HG03135 (cell line): ENCODE data around the gene PAM16.

Source experiments
- ATAC-seq: cut with Tn5 transposase; IDR thresholded peaks from one replicate; pipeline ENCODE4 v1.9.1; 2021; ENCODE audit warnings: mild to moderate bottlenecking, moderate library complexity; ENCODE audit not compliant: unreplicated experiment

The PAM16 gene

DNA sequence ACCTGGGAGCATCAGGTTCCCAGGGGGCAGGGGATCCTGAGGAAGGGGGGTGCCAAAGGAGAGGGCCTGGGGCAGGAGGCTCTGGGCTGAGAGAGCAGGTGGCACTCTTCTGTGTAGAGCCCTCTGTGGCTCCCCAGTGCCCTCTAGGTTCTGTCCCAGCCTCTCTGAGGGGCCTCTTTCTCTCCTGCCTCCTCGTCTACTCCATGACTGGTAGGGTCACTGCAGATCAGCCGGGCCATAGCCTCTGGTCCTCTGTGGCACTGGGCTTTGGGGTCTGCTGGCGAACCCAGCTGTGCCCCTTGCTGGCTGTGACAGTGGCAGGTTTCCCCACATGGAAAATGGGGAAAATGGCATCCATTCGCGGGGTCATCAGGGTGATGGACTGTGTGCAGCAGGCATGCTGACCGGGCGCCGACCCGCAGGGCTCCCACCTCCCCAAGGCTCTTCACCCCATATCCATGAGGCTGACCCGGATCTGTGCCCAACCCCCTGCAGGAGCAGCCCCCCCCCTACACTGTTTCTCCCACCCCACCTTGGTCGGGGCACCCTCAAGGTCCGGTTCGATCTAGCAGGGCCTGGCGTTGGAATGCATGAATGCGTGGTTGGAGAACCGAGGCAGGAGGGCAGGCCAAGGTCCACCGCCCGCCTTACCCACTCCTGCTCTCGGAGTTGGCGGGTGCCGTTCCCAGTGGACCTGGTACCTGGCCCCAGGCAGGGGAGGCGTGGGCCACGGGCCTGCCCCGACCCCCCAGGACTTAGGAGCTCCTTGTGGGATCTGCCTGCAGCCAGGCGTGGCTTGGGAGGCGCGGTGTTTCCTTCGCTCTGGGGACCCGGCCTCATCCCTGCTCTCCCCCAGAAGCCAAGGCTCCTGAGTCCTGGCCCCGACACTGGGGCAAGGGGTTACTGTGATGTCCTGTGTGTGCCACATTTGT is 28.7 kb downstream of the PAM16 start:
- no peak for ATAC-seq

DNA sequence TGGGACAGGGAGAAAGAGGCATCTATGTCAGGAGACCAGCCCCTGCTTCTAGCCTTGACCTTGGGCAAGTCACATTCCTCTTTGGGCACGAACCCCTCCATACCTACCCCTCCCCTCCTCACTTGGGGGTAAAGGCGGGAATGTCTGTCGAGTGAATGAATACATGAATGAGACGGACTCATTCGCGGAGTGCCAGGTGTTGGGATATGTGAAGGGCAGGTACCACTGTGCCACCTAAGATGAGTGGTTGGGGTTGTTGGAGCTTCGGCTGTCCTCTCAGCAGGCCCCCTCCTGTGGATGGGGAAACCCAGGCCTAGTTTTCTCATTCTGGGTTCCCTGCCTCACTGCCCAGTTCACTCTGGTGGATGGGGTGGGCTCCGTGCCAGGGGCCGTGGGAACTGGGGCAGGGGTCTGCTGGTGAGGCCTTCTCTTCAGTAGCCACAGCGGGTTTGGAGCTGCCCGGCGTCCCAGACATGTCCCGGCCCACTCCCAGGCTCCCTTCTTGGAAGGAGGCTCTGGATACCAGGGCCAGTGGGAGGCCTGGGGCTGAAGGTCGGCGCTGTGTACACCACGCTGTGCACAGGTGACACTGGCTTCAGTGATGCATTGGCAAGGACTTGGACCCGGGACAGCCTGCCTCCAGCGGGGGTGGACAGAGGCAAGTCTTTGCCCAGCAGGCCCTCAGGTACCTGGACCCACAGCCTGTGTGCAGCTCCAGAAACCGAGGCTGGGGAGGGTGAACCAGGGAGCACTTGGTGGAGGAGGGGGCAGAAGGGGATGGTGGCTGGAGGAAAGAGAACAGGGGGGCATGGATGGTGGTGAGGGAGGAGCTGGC is 29.6 kb downstream of the PAM16 start:
- no peak for ATAC-seq

DNA sequence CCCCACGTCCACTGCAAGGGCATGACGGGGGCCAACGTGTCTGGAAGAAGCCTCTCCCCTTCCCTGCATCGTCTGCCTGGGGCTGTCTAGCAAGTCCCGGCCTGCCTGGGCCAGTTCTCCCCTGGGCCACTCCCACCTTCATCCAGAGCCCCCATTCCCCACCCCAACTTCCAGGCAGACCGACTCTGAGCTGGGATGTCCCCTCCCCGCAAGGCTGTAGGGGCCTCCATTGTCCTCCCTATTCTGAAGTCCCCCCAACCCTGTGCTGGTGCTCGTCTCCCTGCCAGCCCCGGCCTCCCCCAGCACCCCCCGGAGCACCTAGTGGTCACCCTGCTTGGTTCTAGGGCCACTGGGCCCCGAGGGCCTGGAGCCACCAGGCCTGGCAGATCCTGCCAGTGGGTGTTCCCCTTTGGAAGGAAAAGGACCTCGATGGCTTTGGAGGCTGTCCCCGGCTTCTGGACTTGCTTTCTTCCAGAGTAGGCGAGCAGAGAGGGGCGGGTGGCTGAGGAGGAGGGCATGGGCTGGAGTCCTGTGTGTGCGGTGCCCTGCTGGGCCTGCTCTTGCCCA is 30.5 kb downstream of the PAM16 start:
- ATAC-seq, result no peak

DNA sequence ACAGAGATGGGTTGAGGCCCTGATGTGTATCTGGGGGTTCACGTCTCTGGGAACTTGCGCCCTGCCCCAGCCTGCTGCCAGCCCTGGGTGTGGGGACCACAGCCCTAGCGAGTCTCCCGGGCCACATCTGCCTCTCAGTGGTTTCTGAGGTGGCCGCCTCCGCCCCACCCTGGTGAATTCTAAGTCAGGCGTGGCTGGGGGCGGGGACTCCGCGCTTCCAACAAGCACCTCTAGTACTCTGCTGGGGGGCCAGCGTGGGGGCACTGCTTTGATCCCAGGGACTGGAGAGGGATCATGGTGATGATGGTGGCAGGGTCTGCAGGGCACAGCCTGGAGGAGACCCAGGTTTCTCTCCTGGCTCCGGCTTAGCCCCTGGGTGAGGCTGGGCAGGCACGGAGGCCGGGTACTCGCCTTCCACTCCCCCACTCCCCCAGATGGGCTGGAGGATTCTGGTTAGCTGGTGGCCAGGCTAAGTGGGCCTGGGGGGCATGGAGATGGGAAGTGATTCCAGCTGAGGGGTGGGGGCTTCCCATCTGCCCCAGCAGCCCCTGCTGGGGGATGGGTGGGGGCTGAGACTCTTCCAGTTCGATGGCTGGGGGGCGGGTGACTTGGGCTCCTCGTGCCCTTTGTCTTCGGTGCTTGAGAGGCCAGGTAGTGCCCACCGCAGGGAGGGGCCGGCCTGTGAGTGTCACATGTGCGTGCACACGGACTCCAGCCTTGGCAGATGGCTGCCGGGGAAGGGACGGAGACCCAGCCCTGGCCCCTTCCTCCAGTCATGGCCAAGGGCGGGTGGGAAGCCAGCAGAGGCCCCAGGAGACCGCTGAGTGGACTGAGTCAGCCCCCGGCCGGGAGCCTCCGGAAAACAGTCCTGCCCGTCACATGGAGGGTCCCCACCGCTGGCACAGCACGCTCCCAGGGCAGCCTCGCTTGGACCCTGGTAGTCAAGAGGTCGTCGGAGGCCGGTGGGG is 31.4 kb downstream of the PAM16 start:
- peak; percentile 43 for ATAC-seq

- no peak for ATAC-seq
These were observed 32.2 kb downstream of the PAM16 start for GRCh38 chr16:4318967-4319366.

DNA sequence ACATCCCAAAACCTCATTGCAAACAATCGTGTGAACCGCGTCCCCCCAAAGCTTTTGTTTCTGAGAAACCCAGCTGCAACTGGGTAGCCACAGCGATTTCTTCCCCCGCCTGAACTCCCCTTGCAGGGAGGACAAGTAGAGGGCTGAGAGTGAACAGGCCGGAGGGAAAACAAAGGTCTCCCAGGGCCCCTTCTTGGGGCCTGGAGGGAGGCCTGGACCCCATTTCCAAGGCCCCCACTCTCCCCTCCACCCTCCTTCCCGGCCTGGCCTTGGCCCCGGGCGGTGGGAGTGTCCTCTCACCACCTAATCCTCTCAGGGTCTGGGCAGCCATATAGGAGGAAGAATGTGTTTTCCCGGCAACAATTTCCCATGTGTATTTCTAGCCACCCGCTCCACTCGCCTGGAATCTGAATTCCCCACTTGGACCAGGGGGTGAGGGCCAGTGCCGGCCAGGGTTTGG is 32.6 kb downstream of the PAM16 start:
- no peak for ATAC-seq

DNA sequence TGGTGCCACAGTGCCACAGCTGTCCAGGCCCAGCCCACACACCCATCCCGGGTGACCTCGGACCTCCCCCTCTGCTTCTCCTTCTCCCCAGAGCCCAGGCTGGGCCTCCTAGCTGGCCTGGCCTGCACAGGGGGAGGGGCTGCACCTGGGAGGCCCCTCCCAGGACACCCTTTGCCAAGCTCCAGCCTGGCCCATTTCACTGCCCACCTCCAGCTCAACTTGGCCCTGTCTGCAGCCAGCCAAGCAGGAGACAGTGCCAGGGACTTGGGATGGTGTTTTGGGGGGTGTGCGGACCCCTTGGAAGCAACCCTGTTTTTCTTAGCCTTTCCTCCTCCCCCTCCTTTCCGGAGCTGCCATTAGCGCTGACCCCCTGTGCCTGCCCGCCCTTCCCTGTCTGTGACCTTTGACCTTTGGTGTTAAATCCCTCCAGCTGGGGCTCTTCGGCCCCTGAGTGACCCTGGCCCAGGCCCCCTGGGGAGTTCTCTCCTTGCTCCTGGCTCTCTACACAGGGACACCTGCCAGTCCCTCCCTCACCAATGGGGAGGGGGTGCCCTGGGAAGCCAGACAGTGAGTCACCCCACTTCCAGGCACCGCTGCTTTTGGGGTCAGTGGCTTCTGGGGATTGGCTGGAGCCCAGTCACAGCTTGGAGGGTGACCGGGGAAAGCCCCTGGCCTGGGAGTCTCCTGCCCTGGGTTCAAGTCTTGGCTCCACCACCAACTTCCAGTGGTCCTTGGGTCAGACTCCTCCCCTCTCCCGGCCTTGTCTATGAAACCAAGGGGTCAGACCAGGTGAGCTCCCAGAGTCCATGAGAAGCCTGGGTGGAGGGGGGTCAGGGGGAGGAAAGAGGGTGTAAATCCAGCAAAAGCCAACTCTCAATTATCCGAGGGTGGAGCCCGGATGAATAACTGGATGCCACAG is 33.3 kb downstream of the PAM16 start:
- ATAC-seq, result no peak

- no peak for ATAC-seq
These were observed 34.1 kb downstream of the PAM16 start for GRCh38 chr16:4316864-4317531.

GRCh38 chr16:4316108-4316863 is 34.8 kb downstream of the PAM16 start:
- no peak for ATAC-seq

GRCh38 chr16:4315186-4316107 is 35.7 kb downstream of the PAM16 start, which contains the start of gene GLIS2:
TSS of gene GLIS2 (plus strand) at chr16:4316067. CDS start at chr16:4332281, 16,214 bp downstream.
- no peak for ATAC-seq

DNA sequence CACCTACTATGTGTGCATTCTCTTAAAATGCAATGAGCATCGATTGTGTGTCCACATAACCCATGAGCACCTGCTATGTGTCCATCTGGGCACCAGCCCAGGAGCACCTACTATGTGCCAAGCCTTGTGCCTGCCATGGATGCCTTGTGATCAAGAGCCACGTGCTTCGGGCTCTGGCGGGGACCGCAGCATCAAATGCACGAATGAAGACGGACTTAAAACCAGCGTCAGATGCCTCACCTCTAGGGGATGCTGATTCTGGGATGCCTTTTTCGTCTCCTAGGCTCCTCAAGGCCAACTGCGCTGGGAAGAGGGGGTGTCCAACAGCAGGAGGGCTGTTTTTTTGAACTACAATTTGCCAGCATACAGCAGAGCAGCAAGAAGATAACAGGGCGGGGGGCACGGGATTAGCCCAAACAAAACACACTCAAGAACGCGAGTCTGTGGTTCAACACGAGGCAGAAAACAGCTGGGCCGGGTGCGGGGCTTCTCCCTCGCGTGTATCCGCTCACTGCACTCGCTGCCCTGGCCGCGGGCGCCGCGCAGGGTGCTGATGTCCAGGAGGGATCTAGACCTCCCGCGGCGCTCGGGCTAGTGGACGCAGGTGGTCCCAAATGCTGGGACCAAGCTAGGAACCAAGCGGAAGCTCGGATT is 36.5 kb downstream of the PAM16 start:
- ATAC-seq, result no peak

DNA sequence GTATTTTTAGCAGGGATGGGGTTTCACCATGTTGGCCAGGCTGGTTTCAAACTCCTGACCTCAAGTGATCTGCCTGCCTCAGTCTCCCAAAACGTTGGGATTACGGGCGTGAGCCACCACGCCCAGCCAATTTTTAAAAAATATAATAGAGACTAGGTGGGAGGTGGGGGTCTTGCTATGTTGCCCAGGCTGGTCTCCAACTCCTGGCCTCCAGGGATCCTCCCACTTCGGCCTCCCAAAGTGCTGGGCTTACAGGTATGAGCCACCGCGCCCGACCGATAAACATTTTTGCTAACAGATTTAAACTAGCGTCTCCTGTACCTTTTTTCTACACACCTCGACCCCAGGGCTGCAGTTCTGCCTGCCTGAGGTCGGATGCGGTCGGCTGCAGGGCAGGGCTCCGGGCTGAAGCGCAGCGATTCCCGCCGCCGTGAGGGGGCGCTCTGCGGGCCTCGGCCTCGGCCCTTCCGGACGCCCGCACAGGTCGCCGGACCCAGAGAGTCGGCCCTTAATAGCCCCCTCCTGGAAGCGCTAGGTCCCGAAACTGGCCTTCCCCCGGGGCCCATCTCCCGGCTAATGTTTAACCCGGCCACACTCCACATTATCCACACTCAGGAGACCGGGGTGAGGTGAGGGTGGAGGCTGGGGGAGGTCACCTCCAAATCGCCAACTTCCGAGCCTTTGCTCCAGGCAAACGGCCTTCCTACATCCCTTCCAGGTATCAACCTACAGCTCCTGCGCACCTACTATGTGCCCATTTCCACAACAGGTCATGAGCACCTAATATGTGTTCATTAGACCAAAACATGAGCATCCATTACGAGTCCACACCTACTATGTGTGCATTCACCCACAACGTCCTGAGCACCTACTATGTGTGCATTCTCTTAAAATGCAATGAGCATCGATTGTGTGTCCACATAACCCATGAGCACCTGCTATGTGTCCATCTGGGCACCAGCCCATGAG is 37.3 kb downstream of the PAM16 start:
- no peak for ATAC-seq

- ATAC-seq, result no peak
These were observed 41.3 kb downstream of the PAM16 start for GRCh38 chr16:4309833-4310266.

DNA sequence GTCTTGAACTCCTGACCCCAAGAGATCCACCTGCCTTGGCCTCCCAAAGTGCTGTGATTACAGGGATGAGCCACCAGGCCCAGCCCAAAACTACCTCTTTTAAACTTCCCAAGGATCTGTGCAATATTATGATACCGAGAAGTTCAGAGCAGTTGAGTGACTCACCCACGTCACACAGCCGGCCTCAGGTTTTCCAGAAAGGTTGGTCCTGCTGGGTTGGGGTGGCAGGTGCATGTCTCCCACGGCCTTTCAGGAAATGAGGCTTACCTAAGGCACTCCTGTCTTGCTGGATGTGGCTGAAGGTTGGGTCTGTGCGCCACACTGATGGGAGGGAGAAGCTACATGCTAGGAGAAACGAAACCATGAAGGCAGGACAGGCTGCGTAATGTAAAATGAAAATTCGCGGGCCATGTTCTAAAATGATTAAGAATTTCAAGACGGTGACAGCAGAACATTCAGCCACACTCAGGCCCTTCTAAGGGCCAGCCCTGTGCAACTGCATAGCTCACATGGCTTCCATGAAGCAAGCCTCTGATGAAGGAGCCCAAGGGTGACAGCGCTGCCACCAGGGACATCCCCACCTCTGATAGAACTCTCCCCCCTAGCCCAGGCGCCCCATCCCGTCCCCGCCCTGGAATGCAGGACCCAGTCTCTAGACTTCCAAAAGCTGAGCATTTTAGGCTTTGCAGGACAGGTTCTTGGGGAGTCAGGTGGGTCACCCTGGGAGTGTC is 41.9 kb downstream of the PAM16 start:
- no peak for ATAC-seq
